Stimulated activated CD4-positive, alpha-beta T cell treated with anti-CD3 and anti-CD28 coated beads, Interleukin-12 subunit alpha, Interleukin-12 subunit beta, amount 100 ng/mL, for 4 hours (primary cell): ENCODE results near the gene RAB1B.

Experiments
- DNase-seq: peaks from one replicate; pipeline ENCODE4 v3.0.0-alpha.2; 2020

The RAB1B gene

GRCh38 chr11:66325263-66325671 lies 56.8 kb downstream of the RAB1B start:
- DNase-seq, result no peak

GRCh38 chr11:66326261-66327111 lies 58.0 kb downstream of the RAB1B start:
- no peak for DNase-seq
